ENCODE results near the gene FBXW8.

FBXW8 gene

GRCh38 chr12:117041798-117042170 is 131.0 kb downstream of the FBXW8 start:
- TF ChIP-seq TAF1 (IDR thresholded peaks at IDR 0.05; ENCODE audit: borderline replicate concordance, insufficient read depth, low read length) = no peak
- no peak for TF ChIP-seq REST (IDR thresholded peaks at IDR 0.05; ENCODE audit: insufficient read depth in 1 of 2, low read depth in 2 of 2, low read length in 2 of 2)
- no peak for TF ChIP-seq POLR2AphosphoS5 (IDR thresholded peaks at IDR 0.05; ENCODE audit: low read depth, low read length)
- no peak for TF ChIP-seq SIN3A (IDR thresholded peaks at IDR 0.05; ENCODE audit: borderline replicate concordance, insufficient read depth, low read length)
- TF ChIP-seq FOXP2 (optimal IDR thresholded peaks at IDR 0.05; ENCODE audit: borderline replicate concordance, extremely low read depth, extremely low read length, insufficient read depth) = no peak

- TF ChIP-seq REST (IDR thresholded peaks at IDR 0.05; ENCODE audit: insufficient read depth in 1 of 2, low read depth in 2 of 2, low read length in 2 of 2) = no peak
- no peak for TF ChIP-seq TAF1 (IDR thresholded peaks at IDR 0.05; ENCODE audit: borderline replicate concordance, insufficient read depth, low read length)
- no peak for TF ChIP-seq FOXP2 (optimal IDR thresholded peaks at IDR 0.05; ENCODE audit: borderline replicate concordance, extremely low read depth, extremely low read length, insufficient read depth)
- no peak for TF ChIP-seq POLR2AphosphoS5 (IDR thresholded peaks at IDR 0.05; ENCODE audit: low read depth, low read length)
- no peak for TF ChIP-seq SIN3A (IDR thresholded peaks at IDR 0.05; ENCODE audit: borderline replicate concordance, insufficient read depth, low read length)
Observed at GRCh38 chr12:117042171-117042842, 131.6 kb downstream of the FBXW8 start.

GRCh38 chr12:117042862-117043261 is 132.1 kb downstream of the FBXW8 start:
- TF ChIP-seq REST (IDR thresholded peaks at IDR 0.05; ENCODE audit: insufficient read depth in 1 of 2, low read depth in 2 of 2, low read length in 2 of 2) = no peak
- TF ChIP-seq TAF1 (IDR thresholded peaks at IDR 0.05; ENCODE audit: borderline replicate concordance, insufficient read depth, low read length) = no peak
- no peak for TF ChIP-seq SIN3A (IDR thresholded peaks at IDR 0.05; ENCODE audit: borderline replicate concordance, insufficient read depth, low read length)
- no peak for TF ChIP-seq POLR2AphosphoS5 (IDR thresholded peaks at IDR 0.05; ENCODE audit: low read depth, low read length)
- TF ChIP-seq FOXP2 (optimal IDR thresholded peaks at IDR 0.05; ENCODE audit: borderline replicate concordance, extremely low read depth, extremely low read length, insufficient read depth) = no peak

- TF ChIP-seq REST (IDR thresholded peaks at IDR 0.05; ENCODE audit: insufficient read depth in 1 of 2, low read depth in 2 of 2, low read length in 2 of 2) = no peak
- TF ChIP-seq FOXP2 (optimal IDR thresholded peaks at IDR 0.05; ENCODE audit: borderline replicate concordance, extremely low read depth, extremely low read length, insufficient read depth) = no peak
- TF ChIP-seq POLR2AphosphoS5 (IDR thresholded peaks at IDR 0.05; ENCODE audit: low read depth, low read length) = no peak
- TF ChIP-seq SIN3A (IDR thresholded peaks at IDR 0.05; ENCODE audit: borderline replicate concordance, insufficient read depth, low read length) = no peak
- no peak for TF ChIP-seq TAF1 (IDR thresholded peaks at IDR 0.05; ENCODE audit: borderline replicate concordance, insufficient read depth, low read length)
Observed at GRCh38 chr12:117044311-117044710, 133.6 kb downstream of the FBXW8 start.
